HG02884 (cell line): ENCODE results near the gene ARHGAP12.
"Not testable (repeated sequence)": the region's sequence is repeated elsewhere in the genome, so short reads cannot be mapped to it uniquely, and the experiment has no call there.

Experiments
- ATAC-seq: cut with Tn5 transposase; IDR thresholded peaks from one replicate; pipeline ENCODE4 v1.9.1; 2021; ENCODE audit warnings: mild to moderate bottlenecking, moderate library complexity; ENCODE audit not compliant: unreplicated experiment

The ARHGAP12 gene

GRCh38 chr10:31926765-31927564, 1.7 kb downstream of the ARHGAP12 start:
- no peak for ATAC-seq

- no peak for ATAC-seq
Observed at GRCh38 chr10:31926160-31926559, 2.5 kb downstream of the ARHGAP12 start.

- ATAC-seq: no peak
Observed at GRCh38 chr10:31924833-31925232, 3.8 kb downstream of the ARHGAP12 start.

GRCh38 chr10:31923389-31923788, 5.2 kb downstream of the ARHGAP12 start:
- no peak for ATAC-seq

- peak; percentile 64 for ATAC-seq
Observed at GRCh38 chr10:31921031-31921430, 7.6 kb downstream of the ARHGAP12 start.

- peak; percentile 53 for ATAC-seq
Observed at GRCh38 chr10:31920538-31920937, 8.1 kb downstream of the ARHGAP12 start.

GRCh38 chr10:31918671-31919409, 9.8 kb downstream of the ARHGAP12 start:
- no peak for ATAC-seq

GRCh38 chr10:31914370-31914769, 14.3 kb downstream of the ARHGAP12 start:
- no peak for ATAC-seq

- no peak for ATAC-seq
Observed at GRCh38 chr10:31912898-31913850, 15.5 kb downstream of the ARHGAP12 start.

- no peak for ATAC-seq
Observed at GRCh38 chr10:31912289-31912688, 16.3 kb downstream of the ARHGAP12 start.

GRCh38 chr10:31910016-31910415, 18.6 kb downstream of the ARHGAP12 start:
- no peak for ATAC-seq

GRCh38 chr10:31908157-31908556, 20.5 kb downstream of the ARHGAP12 start:
- no peak for ATAC-seq

GRCh38 chr10:31906039-31906438, 22.6 kb downstream of the ARHGAP12 start:
- no peak for ATAC-seq

- ATAC-seq: no peak
Observed at GRCh38 chr10:31905586-31905985, 23.0 kb downstream of the ARHGAP12 start.

- no peak for ATAC-seq
Observed at GRCh38 chr10:31902625-31903024, 26.0 kb downstream of the ARHGAP12 start.

- no peak for ATAC-seq
Observed at GRCh38 chr10:31897506-31897905, 31.1 kb downstream of the ARHGAP12 start.

- ATAC-seq: no peak
Observed at GRCh38 chr10:31896968-31897384, 31.7 kb downstream of the ARHGAP12 start.

- ATAC-seq: not testable (repeated sequence)
Observed at GRCh38 chr10:31895722-31896121, 32.9 kb downstream of the ARHGAP12 start.

- ATAC-seq: no peak
Observed at GRCh38 chr10:31888442-31888841, 40.2 kb downstream of the ARHGAP12 start.

- no peak for ATAC-seq
Observed at GRCh38 chr10:31887850-31888249, 40.8 kb downstream of the ARHGAP12 start.

- ATAC-seq: no peak
Observed at GRCh38 chr10:31886885-31887284, 41.7 kb downstream of the ARHGAP12 start.
